OCI-LY3 (cell line): Measurements from ENCODE around the gene PLEKHA7.

Source experiments
- EZH2phosphoT487 ChIP-seq: fragments of 200-600 bp; shearing (Covaris generic); IDR thresholded peaks from 2 replicates; pipeline ENCODE4 v1.6.1; 2018; ENCODE audit warnings: antibody characterized with exemption, mixed run types, low read depth
- TF ChIP-seq, protein P1 (sequence below): fragments of 200-600, 300-600 bp; sonication (generic); IDR thresholded peaks from 2 replicates; pipeline ENCODE4 v1.5.1; 2014; ENCODE audit warnings: antibody characterized with exemption, low read length, low read depth

DNA sequence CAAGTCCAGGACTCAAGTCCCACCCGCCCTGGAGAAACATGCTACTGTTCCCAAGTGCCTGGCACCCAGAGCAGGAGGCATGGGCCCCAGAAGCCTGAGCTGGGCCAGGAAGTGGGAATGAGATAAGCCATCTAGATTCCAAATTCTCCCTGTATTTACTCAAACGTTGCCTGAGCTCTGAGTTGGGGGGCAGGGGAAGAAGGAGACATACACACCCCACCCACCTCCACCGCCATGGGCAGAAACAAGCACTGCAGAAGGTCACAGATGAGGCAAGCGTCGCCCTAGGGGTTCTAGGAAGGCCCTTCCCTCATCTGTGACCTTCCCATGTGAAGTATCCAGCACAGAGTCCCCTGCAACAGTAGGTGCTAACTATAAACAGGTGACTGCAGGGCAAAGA lies 54.0 kb downstream of the PLEKHA7 start:
- TF ChIP-seq, protein P1, sequence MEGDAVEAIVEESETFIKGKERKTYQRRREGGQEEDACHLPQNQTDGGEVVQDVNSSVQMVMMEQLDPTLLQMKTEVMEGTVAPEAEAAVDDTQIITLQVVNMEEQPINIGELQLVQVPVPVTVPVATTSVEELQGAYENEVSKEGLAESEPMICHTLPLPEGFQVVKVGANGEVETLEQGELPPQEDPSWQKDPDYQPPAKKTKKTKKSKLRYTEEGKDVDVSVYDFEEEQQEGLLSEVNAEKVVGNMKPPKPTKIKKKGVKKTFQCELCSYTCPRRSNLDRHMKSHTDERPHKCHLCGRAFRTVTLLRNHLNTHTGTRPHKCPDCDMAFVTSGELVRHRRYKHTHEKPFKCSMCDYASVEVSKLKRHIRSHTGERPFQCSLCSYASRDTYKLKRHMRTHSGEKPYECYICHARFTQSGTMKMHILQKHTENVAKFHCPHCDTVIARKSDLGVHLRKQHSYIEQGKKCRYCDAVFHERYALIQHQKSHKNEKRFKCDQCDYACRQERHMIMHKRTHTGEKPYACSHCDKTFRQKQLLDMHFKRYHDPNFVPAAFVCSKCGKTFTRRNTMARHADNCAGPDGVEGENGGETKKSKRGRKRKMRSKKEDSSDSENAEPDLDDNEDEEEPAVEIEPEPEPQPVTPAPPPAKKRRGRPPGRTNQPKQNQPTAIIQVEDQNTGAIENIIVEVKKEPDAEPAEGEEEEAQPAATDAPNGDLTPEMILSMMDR, result no peak
- TF ChIP-seq EZH2phosphoT487, result no peak
